ENCODE measurements around the gene CKS1B.

The CKS1B gene

DNA sequence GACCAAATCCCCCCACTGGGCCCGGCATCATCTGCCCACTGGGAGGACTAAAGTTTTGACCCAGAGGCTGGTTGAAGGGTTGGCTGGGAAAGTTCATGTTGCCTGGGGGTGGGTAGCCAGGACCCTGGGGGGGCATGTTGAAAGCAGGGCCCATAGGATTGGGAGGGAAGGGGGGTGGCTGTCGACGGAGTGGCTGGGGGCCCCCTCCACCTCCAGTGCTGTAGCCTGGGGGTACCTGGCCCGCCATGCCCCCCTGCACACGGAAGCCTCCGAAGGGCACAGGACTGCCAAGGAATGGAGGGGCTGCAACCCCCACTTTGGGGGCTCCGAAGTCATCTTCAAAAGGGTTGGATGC is 15.1 kb upstream of the CKS1B start:
- Histone ChIP-seq H3K27me3 (replicated peaks; ENCODE audit: control insufficient read depth, insufficient read depth, low read length) (no peaks in the 10 kb centered on the region), H3K9ac (ENCODE audit: low read length) (no peak overlapping the region), H3K36me3 (ENCODE audit: control insufficient read depth, insufficient read depth, low read length, severe bottlenecking) (peaks cover 24% of the 10 kb centered on the region), H3K9me3 (ENCODE audit: control insufficient read depth, low read length) (no peaks in the 10 kb centered on the region), H3K4me3 (ENCODE audit: low read length) (no peak overlapping the region), H3K4me1 (ENCODE audit: control insufficient read depth, insufficient read depth, low read length) (peaks cover 30% of the 10 kb centered on the region)
- no peak for DNase-seq (ENCODE audit: low read depth)

DNA sequence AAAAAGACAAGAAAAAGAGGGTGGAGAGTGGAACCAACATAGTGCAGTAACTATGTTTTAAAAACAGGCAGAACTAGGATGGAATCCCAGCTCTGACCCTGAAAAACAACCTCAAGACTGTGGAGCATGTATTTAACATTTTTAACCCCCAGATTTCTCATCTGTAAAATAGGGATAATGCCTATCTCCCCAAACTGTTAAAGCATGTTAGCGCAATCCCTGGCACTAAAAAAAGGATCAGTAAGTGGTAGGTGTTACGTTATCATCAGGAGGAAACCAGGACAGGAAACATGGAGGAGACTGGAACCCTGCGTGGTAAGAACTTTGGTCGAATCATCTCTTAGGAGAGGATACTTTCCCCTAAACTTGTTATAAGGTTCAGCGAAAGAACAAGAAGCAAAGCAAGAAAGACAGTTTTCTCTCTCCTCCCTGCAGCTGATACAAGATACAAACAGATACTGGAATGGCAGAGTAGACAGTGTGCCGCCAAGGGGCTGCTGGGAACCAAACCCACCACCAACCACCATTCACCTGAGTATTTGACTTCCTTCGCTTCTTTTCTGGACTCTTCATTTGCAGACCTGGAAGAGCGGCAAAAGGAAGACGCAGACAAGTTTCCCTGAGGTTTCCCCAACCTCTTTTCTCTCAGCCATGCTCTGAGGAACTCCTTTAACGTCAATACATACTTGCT is 13.9 kb upstream of the CKS1B start:
- H3K4me1 ChIP-seq (ENCODE audit: control insufficient read depth, insufficient read depth, low read length): peaks cover 28% of the 10 kb centered on the region
- peak overlapping the region; percentile 96 for H3K9ac ChIP-seq (ENCODE audit: low read length)
- DNase-seq (ENCODE audit: low read depth): no peak
- peak overlapping the region; percentile 88 for H3K4me3 ChIP-seq (ENCODE audit: low read length)
- peaks cover 36% of the 10 kb centered on the region for H3K36me3 ChIP-seq (ENCODE audit: control insufficient read depth, insufficient read depth, low read length, severe bottlenecking)
- no peaks in the 10 kb centered on the region for H3K9me3 ChIP-seq (ENCODE audit: control insufficient read depth, low read length)
- H3K27me3 ChIP-seq (replicated peaks; ENCODE audit: control insufficient read depth, insufficient read depth, low read length): no peaks in the 10 kb centered on the region

DNA sequence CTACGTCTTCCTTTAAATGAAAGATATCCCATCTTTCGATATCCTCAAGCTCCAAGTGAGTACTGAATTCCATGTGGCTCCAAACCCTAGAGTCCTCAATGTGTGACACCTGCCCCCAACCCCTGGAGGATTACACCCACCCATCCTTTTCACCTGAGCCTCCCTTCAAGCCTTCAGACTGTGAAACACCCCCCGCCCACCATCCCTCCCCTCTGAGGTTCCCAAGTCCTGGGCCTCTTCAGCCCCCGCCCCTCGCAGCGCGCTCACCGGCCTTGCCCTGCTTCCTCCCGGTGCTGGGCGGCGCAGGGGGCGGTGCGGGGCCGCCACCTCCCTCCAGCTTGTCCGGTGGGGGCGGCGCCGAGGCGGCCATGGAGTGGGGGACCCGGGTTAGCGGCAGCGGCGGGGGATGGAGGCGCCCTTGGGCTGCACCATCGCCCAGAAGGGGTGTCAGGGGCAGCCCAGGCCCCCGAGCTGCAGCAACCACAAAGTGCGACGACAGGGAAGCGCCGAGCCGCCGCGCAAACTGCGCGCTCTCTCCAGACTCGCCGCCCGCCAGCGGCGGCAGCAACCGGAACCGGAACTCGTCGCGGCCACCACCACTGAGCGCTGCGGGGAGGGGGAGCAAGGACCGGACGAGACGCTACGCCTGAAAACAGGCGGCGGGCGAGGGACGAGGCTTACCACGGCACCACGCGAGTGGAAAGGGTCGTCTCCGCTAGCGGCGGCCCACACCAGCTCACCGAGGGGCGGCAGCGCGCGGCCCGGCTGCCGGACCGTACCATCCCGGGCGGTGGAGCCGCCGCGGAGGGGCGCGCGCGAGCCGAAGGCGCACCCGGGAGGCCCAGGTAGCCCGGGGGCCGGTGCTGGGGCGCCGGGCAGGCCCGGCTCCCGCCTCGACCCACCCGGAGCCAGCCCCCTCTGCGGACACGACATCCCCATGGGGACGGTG is 13.0 kb upstream of the CKS1B start, which contains the start of gene PYGO2:
PYGO2 (minus strand) TSS at position 576 of the 949 bp plus-strand sequence; CDS start at position 370, 206 bp downstream.
- Histone ChIP-seq H3K27me3 (replicated peaks; ENCODE audit: control insufficient read depth, insufficient read depth, low read length) (no peaks in the 10 kb centered on the region), H3K36me3 (ENCODE audit: control insufficient read depth, insufficient read depth, low read length, severe bottlenecking) (peaks cover 45% of the 10 kb centered on the region), H3K4me1 (ENCODE audit: control insufficient read depth, insufficient read depth, low read length) (peaks cover 25% of the 10 kb centered on the region), H3K4me3 (ENCODE audit: low read length) (peak within 1 kb of the TSS; percentile 88), H3K9me3 (ENCODE audit: control insufficient read depth, low read length) (no peaks in the 10 kb centered on the region), H3K9ac (ENCODE audit: low read length) (peak within 1 kb of the TSS; percentile 96)
- peak; percentile 88 for DNase-seq (ENCODE audit: low read depth)

DNA sequence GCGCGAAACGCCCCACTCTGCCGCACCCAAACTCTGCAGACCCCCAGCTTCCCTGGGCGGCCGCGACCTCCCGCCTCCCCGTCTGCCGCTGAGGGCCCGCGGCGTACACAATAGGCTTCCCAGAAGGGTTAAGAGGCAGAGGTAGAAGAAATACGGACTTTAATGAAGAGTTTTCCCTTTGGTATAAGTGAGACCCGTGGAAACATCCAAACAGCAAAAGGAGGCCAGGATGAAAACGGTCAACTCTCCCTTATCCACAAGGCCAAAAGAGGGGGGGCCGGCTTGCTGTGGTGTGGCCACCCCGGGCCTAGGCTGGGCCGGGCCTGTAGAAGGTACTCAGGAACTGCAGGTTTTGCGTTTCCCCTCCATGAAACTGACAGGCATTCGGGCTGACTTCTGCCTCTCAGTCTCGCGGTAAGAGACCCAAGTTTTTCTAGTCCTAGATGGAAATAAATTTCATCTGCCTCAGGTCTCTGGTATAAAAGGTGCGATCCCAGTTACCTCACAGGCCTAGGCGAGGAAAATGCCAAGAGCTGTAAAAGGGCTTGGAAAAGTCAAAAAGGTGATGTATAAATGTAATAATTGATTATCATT is 12.2 kb upstream of the CKS1B start:
- Histone ChIP-seq H3K4me1 (ENCODE audit: control insufficient read depth, insufficient read depth, low read length) (peaks cover 22% of the 10 kb centered on the region), H3K9me3 (ENCODE audit: control insufficient read depth, low read length) (no peaks in the 10 kb centered on the region), H3K4me3 (ENCODE audit: low read length) (peak overlapping the region; percentile 88), H3K36me3 (ENCODE audit: control insufficient read depth, insufficient read depth, low read length, severe bottlenecking) (peaks cover 53% of the 10 kb centered on the region), H3K27me3 (replicated peaks; ENCODE audit: control insufficient read depth, insufficient read depth, low read length) (no peaks in the 10 kb centered on the region), H3K9ac (ENCODE audit: low read length) (peak overlapping the region; percentile 96)
- DNase-seq (ENCODE audit: low read depth): peak; percentile 46

DNA sequence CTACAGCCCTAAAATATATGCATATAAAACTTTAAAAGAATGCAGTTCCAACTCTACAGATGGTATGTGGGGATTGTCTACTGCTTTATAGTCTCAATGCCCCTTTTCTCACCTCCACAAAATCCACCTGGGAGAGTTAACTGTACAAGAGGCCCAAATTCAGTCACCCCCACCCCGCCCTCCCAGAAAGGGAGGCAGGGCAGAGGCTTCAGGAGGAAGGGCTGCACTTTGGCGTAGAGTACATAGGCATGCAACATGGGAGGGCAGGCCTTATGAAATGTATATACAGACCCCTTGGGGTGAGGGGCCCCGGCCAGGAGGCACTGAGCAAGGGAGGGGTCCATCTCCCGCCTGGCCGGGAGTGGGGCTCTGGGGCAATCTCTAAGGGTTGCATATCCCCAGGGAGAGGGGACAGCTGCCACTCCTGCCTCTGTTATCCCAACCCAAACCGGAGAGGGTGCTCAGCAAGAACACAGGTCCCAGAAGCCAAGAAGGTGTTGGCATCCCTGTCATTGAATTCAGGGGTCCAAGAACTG is 11.6 kb upstream of the CKS1B start:
- Histone ChIP-seq H3K4me3 (ENCODE audit: low read length) (peak overlapping the region; percentile 88), H3K9me3 (ENCODE audit: control insufficient read depth, low read length) (no peaks in the 10 kb centered on the region), H3K4me1 (ENCODE audit: control insufficient read depth, insufficient read depth, low read length) (peaks cover 27% of the 10 kb centered on the region), H3K9ac (ENCODE audit: low read length) (peak overlapping the region; percentile 96), H3K36me3 (ENCODE audit: control insufficient read depth, insufficient read depth, low read length, severe bottlenecking) (peaks cover 59% of the 10 kb centered on the region), H3K27me3 (replicated peaks; ENCODE audit: control insufficient read depth, insufficient read depth, low read length) (no peaks in the 10 kb centered on the region)
- no peak for DNase-seq (ENCODE audit: low read depth)

DNA sequence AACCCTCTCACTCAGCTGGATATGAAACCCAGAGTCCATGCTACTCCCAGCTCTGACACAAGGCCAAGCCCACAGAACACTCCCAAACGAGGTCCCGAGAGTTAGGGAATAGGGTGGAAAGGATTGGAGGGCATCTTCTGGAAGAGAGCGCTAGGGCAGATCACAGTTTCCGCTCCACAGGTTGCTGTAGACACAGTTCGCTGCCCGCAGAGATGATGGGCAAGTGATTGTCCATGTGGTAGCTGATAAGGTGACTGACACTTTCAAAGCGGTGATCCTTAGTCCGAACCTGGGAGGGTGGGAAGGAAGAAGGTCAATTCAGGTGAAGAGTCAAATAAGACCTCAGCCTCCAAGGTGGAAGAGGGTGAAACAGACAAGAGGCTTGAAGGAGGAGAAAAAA is 10.8 kb upstream of the CKS1B start:
- DNase-seq (ENCODE audit: low read depth): no peak
- Histone ChIP-seq H3K9me3 (ENCODE audit: control insufficient read depth, low read length) (no peaks in the 10 kb centered on the region), H3K4me1 (ENCODE audit: control insufficient read depth, insufficient read depth, low read length) (peaks cover 35% of the 10 kb centered on the region), H3K9ac (ENCODE audit: low read length) (peak overlapping the region; percentile 96), H3K27me3 (replicated peaks; ENCODE audit: control insufficient read depth, insufficient read depth, low read length) (no peaks in the 10 kb centered on the region), H3K36me3 (ENCODE audit: control insufficient read depth, insufficient read depth, low read length, severe bottlenecking) (peaks cover 62% of the 10 kb centered on the region), H3K4me3 (ENCODE audit: low read length) (no peak overlapping the region)

DNA sequence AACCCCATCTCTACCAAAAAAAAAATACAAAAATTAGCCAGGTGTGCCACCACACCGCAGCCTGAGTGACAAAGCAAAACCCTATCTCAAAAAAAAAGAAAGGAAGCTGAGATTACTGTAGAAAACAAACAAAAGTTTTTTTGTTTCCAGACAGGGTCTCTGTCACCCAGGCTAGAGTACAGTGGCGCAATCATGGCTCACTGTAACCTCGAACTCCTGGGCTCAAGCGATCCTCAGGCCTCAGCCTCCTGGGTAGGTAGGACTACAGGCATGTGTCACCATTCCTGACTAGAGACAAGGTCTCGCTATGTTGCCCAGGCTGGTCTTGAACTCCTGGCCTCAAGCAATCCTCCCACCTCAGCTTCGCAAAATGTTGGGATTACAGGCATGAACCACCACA is 10.1 kb upstream of the CKS1B start:
- DNase-seq (ENCODE audit: low read depth): no peak
- Histone ChIP-seq H3K9ac (ENCODE audit: low read length) (no peak overlapping the region), H3K9me3 (ENCODE audit: control insufficient read depth, low read length) (no peaks in the 10 kb centered on the region), H3K4me1 (ENCODE audit: control insufficient read depth, insufficient read depth, low read length) (peaks cover 42% of the 10 kb centered on the region), H3K4me3 (ENCODE audit: low read length) (no peak overlapping the region), H3K27me3 (replicated peaks; ENCODE audit: control insufficient read depth, insufficient read depth, low read length) (no peaks in the 10 kb centered on the region), H3K36me3 (ENCODE audit: control insufficient read depth, insufficient read depth, low read length, severe bottlenecking) (peaks cover 60% of the 10 kb centered on the region)

DNA sequence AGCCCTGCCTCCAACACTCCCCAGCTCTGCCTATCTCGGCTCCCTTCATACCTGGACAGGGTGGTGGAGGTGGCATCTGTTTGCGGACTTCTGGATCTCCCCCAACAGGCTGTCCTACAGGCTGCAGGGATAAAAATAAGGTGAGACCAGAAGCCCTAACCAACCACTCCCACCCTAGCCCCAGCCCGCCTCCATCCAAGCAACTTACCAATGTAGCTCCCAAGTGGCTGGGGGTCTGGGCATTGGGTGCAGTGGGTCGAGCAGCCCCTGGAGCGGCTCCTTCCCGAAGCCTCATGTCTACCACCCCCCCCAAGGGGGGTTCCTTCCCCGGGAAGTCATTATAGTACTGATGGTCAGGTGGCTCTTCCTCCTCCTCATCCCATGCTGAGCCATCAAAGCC is 8.4 kb upstream of the CKS1B start:
- no peaks in the 10 kb centered on the region for H3K9me3 ChIP-seq (ENCODE audit: control insufficient read depth, low read length)
- peak overlapping the region; percentile 97 for H3K9ac ChIP-seq (ENCODE audit: low read length)
- no peaks in the 10 kb centered on the region for H3K27me3 ChIP-seq (replicated peaks; ENCODE audit: control insufficient read depth, insufficient read depth, low read length)
- H3K36me3 ChIP-seq (ENCODE audit: control insufficient read depth, insufficient read depth, low read length, severe bottlenecking): peaks cover 60% of the 10 kb centered on the region
- H3K4me1 ChIP-seq (ENCODE audit: control insufficient read depth, insufficient read depth, low read length): peaks cover 39% of the 10 kb centered on the region
- DNase-seq (ENCODE audit: low read depth): no peak
- no peak overlapping the region for H3K4me3 ChIP-seq (ENCODE audit: low read length)

DNA sequence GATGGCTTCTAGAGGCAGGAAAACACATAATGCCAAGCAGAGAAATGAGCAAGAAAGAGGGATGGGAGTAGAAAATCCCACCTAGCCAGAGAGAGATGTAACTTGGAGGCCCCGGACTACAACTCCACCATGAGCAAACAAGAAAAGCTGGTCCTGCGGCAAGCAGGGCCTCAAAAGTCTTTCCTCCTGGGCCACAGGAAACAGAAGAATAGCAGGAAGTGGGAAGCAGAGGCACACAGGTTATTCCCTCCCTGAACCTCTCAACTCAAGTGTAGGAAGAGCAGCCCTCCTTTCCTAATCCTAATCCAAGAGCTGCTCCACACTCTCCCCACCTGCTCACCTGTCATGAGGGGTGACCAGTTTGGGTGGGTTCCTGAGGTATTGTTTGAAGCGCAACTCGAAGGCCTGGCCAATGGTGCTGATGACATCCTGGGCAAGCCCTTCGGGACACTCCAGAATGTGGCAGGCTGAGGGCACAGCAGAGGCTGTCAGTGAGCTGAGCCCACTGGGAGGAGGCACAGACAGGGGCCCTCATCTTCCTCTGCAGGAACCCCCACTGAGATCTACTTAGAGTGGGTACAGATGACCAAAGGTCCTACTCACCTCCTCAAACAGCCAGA is 7.0 kb upstream of the CKS1B start:
- Histone ChIP-seq H3K36me3 (ENCODE audit: control insufficient read depth, insufficient read depth, low read length, severe bottlenecking) (peaks cover 60% of the 10 kb centered on the region), H3K9ac (ENCODE audit: low read length) (peak overlapping the region; percentile 97), H3K27me3 (replicated peaks; ENCODE audit: control insufficient read depth, insufficient read depth, low read length) (no peaks in the 10 kb centered on the region), H3K4me1 (ENCODE audit: control insufficient read depth, insufficient read depth, low read length) (peaks cover 50% of the 10 kb centered on the region), H3K4me3 (ENCODE audit: low read length) (no peak overlapping the region), H3K9me3 (ENCODE audit: control insufficient read depth, low read length) (no peaks in the 10 kb centered on the region)
- DNase-seq (ENCODE audit: low read depth): no peak

DNA sequence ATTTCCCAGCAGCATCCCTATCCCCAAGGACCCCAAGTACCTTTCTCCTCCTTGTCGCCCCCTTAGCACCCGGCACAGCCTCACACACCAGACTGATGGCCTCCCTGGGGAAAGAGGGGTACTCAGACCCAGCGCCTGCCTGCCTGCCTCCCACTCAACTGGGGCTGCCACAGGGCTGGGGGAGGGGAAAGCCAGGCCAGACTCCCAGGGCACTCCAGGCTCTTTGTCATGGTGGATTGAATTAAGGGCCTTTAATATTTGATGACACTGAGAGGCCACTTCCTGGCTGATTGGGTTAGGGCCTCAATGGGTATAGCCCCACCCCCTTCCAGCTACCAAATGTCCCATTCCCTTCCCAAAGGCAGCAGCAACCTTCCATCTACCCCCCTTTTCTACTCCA is 5.8 kb upstream of the CKS1B start:
- peak overlapping the region; percentile 92 for H3K4me3 ChIP-seq (ENCODE audit: low read length)
- peak overlapping the region; percentile 97 for H3K9ac ChIP-seq (ENCODE audit: low read length)
- no peak for DNase-seq (ENCODE audit: low read depth)
- no peaks in the 10 kb centered on the region for H3K27me3 ChIP-seq (replicated peaks; ENCODE audit: control insufficient read depth, insufficient read depth, low read length)
- peaks cover 59% of the 10 kb centered on the region for H3K4me1 ChIP-seq (ENCODE audit: control insufficient read depth, insufficient read depth, low read length)
- peaks cover 47% of the 10 kb centered on the region for H3K36me3 ChIP-seq (ENCODE audit: control insufficient read depth, insufficient read depth, low read length, severe bottlenecking)
- H3K9me3 ChIP-seq (ENCODE audit: control insufficient read depth, low read length): no peaks in the 10 kb centered on the region
